ENCODE measurements around the gene MN1. TPM values are rescaled to one million over a fixed set of nuclear protein-coding genes. Genes with fewer than 3 reads are reported as not detected.

The MN1 gene
- total and polyA plus RNA-seq, 2 donors (not counting 1 experiment from before 2014, with no cell fraction given) = 0.02 to 0.12 TPM

DNA sequence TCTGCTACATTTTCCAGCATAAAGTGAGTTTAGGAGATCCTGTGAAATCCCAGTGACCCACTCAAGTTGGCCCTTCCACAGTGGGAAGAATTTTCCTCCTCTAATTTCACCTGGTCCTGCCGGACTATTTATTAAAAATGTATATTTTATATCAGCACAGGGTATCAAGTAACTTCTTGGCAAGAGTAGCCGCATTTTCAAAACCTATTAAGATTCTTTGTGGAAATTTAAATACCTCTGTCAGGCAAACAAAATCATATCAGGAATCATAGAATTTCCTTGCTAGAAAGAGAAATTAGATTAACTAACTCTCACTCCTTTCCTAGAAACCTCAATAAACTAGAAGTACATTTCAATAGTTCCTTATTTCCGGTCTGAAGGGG lies 9.7 kb downstream of the MN1 start:
- Mint-ChIP-seq H3K27me3 (peaks cover 20% of the 10 kb centered on the region), H3K9me3 (ENCODE audit: insufficient read depth) (no peaks in the 10 kb centered on the region), H3K27ac (no peak overlapping the region), H3K4me3 (no peak overlapping the region), H3K4me1 (no peaks in the 10 kb centered on the region)
- Histone ChIP-seq H3K9ac (ENCODE audit: low read length) (no peak overlapping the region), H3K4me2 (replicated peaks; ENCODE audit: low read depth, low read length, poor library complexity, severe bottlenecking) (no peak overlapping the region), H3K79me2 (ENCODE audit: control insufficient read depth, insufficient read depth, low read length) (no peaks in the 10 kb centered on the region), H3K27ac (ENCODE audit: low read length in 2 of 2) (no peak overlapping the region), H3K36me3 (replicated peaks in 1 of 2; ENCODE audit: control extremely low read depth in 1 of 2, control insufficient read depth in 1 of 2, extremely low read depth in 1 of 2, insufficient read depth in 2 of 2, low read length in 1 of 2) (no peaks in the 10 kb centered on the region), H3K4me3 (ENCODE audit: control extremely low read depth in 1 of 5, extremely low read depth in 1 of 5, insufficient read depth in 1 of 5, low read depth in 2 of 5, low read length in 4 of 5) (no peak overlapping the region), H3K4me1 (ENCODE audit: control insufficient read depth in 2 of 2, insufficient read depth in 2 of 2, low read length in 2 of 2) (no peaks in the 10 kb centered on the region), H3K9me3 (ENCODE audit: control extremely low read depth in 1 of 3, control insufficient read depth in 2 of 3, insufficient read depth in 1 of 3, low read length in 2 of 3) (no peaks in the 10 kb centered on the region), H4K20me1 (ENCODE audit: control insufficient read depth, insufficient read depth, low read length, poor library complexity, severe bottlenecking) (no peaks in the 10 kb centered on the region), H2AFZ (ENCODE audit: insufficient read depth, low read depth, low read length, poor library complexity, severe bottlenecking) (no peak overlapping the region), H3K27me3 (replicated peaks in 1 of 4; ENCODE audit: control extremely low read depth in 1 of 4, control insufficient read depth in 3 of 4, insufficient read depth in 4 of 4, low read length in 3 of 4) (no peaks in the 10 kb centered on the region)
- no peak for TF ChIP-seq EZH2 (IDR thresholded peaks at IDR 0.05; ENCODE audit: borderline replicate concordance, insufficient read depth, low read depth, low read length, poor library complexity, severe bottlenecking)
- TF ChIP-seq, protein P1, sequence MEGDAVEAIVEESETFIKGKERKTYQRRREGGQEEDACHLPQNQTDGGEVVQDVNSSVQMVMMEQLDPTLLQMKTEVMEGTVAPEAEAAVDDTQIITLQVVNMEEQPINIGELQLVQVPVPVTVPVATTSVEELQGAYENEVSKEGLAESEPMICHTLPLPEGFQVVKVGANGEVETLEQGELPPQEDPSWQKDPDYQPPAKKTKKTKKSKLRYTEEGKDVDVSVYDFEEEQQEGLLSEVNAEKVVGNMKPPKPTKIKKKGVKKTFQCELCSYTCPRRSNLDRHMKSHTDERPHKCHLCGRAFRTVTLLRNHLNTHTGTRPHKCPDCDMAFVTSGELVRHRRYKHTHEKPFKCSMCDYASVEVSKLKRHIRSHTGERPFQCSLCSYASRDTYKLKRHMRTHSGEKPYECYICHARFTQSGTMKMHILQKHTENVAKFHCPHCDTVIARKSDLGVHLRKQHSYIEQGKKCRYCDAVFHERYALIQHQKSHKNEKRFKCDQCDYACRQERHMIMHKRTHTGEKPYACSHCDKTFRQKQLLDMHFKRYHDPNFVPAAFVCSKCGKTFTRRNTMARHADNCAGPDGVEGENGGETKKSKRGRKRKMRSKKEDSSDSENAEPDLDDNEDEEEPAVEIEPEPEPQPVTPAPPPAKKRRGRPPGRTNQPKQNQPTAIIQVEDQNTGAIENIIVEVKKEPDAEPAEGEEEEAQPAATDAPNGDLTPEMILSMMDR (IDR thresholded peaks at IDR 0.05) = no peak
- ATAC-seq (ENCODE audit: low read depth) (no peak), DNase-seq (no peak)
- no CpG with 5 or more reads among the region's 3 CpGs for WGBS (ENCODE audit: insufficient coverage)
- intact Hi-C loops (cut with micrococcal nuclease) = no loop called here
- ChIA-PET POLR2A (no interaction called here), CTCF (no interaction called here)

DNA sequence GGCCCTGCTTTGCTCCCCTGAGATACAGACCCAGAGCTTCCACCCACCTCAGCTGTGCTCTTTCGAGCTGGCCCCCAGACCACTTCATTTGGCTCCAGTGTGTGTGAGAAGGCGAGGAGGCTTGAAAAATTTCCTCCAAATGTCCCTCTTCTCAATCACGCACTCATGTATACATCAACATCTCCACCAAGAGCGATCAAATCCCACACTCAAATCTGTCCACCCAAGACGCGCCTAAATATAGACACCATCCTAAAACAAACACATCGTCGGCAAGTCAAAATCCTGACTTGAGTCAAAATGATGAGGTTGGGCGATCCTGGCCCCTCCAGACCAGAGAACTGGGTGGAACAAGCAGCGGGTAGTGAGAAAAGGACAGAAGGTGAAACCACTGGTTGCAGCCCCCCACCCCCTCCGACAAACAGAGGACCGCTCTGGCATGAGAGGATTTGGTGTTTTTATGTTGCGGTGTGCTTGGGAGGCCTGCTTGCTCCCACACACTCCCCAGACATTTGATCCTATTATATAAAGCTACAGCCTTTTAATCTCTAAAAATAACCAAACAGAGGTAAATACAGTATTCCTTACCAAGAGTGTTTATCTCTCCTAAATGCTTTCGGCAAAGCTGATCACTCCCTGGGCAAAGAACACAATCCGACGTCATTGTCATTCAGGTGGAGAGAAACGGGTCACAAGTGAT lies 10.2 kb downstream of the MN1 start:
- Histone ChIP-seq H3K27ac (ENCODE audit: low read length in 2 of 2) (no peak overlapping the region), H3K4me2 (replicated peaks; ENCODE audit: low read depth, low read length, poor library complexity, severe bottlenecking) (no peak overlapping the region), H2AFZ (ENCODE audit: insufficient read depth, low read depth, low read length, poor library complexity, severe bottlenecking) (no peak overlapping the region), H3K4me3 (ENCODE audit: control extremely low read depth in 1 of 5, extremely low read depth in 1 of 5, insufficient read depth in 1 of 5, low read depth in 2 of 5, low read length in 4 of 5) (no peak overlapping the region), H3K27me3 (replicated peaks in 1 of 4; ENCODE audit: control extremely low read depth in 1 of 4, control insufficient read depth in 3 of 4, insufficient read depth in 4 of 4, low read length in 3 of 4) (no peaks in the 10 kb centered on the region), H4K20me1 (ENCODE audit: control insufficient read depth, insufficient read depth, low read length, poor library complexity, severe bottlenecking) (no peaks in the 10 kb centered on the region), H3K4me1 (ENCODE audit: control insufficient read depth in 2 of 2, insufficient read depth in 2 of 2, low read length in 2 of 2) (no peaks in the 10 kb centered on the region), H3K79me2 (ENCODE audit: control insufficient read depth, insufficient read depth, low read length) (no peaks in the 10 kb centered on the region), H3K9me3 (ENCODE audit: control extremely low read depth in 1 of 3, control insufficient read depth in 2 of 3, insufficient read depth in 1 of 3, low read length in 2 of 3) (no peaks in the 10 kb centered on the region), H3K9ac (ENCODE audit: low read length) (no peak overlapping the region), H3K36me3 (replicated peaks in 1 of 2; ENCODE audit: control extremely low read depth in 1 of 2, control insufficient read depth in 1 of 2, extremely low read depth in 1 of 2, insufficient read depth in 2 of 2, low read length in 1 of 2) (no peaks in the 10 kb centered on the region)
- TF ChIP-seq, protein P1 (IDR thresholded peaks at IDR 0.05) = no peak
- no peak for TF ChIP-seq EZH2 (IDR thresholded peaks at IDR 0.05; ENCODE audit: borderline replicate concordance, insufficient read depth, low read depth, low read length, poor library complexity, severe bottlenecking)
- H3K4me1 Mint-ChIP-seq = no peaks in the 10 kb centered on the region
- no peak overlapping the region for H3K27ac Mint-ChIP-seq
- ATAC-seq (ENCODE audit: low read depth) (no peak), DNase-seq (no peak)
- ChIA-PET POLR2A (no interaction called here), CTCF (no interaction called here)
- H3K4me3 Mint-ChIP-seq = no peak overlapping the region
- intact Hi-C loops (cut with micrococcal nuclease) = no loop called here
- peaks cover 20% of the 10 kb centered on the region for H3K27me3 Mint-ChIP-seq
- 74% methylated on average over 3 of the region's 17 CpGs for WGBS (ENCODE audit: insufficient coverage)
- H3K9me3 Mint-ChIP-seq (ENCODE audit: insufficient read depth) = no peaks in the 10 kb centered on the region
